ENCODE measurements around the gene CTAGE6. TPM values are rescaled to one million over a fixed set of nuclear protein-coding genes. Genes with fewer than 3 reads are reported as not detected.
"Not testable (repeated sequence)": the region's sequence is repeated elsewhere in the genome, so short reads cannot be mapped to it uniquely, and the experiment has no call there.

The CTAGE6 gene
- total RNA-seq, 8 experiments from 2014 or later, result 0.08 to 0.66 (median 0.29) TPM; not detected in 1

DNA sequence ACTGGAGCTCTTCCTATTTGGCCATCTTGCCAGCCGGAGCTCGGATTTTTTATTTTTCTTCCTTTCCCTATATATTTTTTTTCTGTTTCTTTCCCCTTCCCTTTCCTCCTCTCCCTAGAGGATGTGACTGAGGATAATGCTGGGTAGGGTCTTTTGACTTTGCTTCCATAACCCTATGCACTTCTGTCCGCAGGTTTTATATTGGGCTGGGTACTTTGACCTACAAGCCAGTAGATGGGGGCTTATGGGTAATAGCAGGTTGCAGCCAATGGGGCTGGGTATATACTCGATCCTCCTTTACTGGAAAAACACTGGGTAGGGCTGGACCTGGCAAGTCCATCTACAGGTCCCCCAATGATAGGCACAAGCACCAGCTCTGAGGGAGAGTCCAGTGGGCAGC lies 12.2 kb downstream of the CTAGE6 start:
- H3K4me1 ChIP-seq (replicated peaks in 1 of 2); H3K4me3 ChIP-seq; ATAC-seq (replicated peaks in 6 of 8); H3K27ac ChIP-seq; in situ Hi-C loops (cut with MboI; ENCODE audit: low pct_unique_long_range_greater_than_20kb in 2 of 9, low sequenced_read_pairs in 9 of 9, unreplicated experiment in 9 of 9): not testable (repeated sequence)
- no CpG with 5 or more reads among the region's 4 CpGs for WGBS, 10 experiments

DNA sequence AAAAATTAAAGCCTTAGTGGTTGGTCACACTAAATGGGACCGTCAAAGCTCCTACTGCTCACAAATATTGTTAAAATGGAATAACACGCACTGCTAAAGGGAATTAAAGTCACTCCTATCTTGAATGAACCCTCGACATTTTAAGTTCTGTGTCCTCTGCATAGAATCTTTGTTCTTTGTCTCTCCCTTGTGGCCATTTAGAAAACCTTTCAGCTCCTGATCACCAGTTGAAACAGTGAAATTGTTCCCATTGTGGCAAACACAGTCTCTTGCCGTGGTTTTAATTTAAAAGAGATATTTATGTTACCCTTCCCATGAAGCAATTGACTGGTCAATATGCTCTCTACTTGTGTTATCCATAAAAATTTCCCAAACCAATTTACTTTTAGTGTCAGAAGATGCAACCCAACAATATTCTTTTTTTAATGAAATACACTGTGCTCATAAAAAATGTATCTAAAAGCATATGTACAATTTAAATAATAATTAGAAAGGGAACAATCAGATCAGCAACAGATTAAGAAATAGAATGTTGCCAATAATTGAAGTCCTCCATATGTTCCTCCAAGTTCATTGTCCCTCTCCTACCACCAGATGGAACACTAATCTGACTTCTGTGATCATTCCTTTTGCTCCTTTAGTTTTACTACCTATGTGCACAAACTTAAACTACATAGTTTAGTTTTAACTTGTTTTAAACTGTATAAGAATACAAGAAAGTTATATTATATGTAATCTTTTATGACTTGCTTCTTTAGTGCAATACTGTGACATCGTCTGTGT lies 20.3 kb downstream of the CTAGE6 start:
- in situ Hi-C loops (cut with MboI; ENCODE audit: low pct_unique_long_range_greater_than_20kb in 2 of 9, low sequenced_read_pairs in 9 of 9, unreplicated experiment in 9 of 9); H3K4me3 ChIP-seq; H3K27ac ChIP-seq; H3K4me1 ChIP-seq (replicated peaks in 1 of 2): not testable (repeated sequence)
- ATAC-seq (replicated peaks in 6 of 8), result peak in 6 of 8 experiments; percentile 35 to 88 (median 67)
- 0 to 37% (median 18%) methylated on average over 2 to 4 of the region's 5 CpGs; no CpG with 5 or more reads in 1 of the 10 experiments for WGBS, 10 experiments

DNA sequence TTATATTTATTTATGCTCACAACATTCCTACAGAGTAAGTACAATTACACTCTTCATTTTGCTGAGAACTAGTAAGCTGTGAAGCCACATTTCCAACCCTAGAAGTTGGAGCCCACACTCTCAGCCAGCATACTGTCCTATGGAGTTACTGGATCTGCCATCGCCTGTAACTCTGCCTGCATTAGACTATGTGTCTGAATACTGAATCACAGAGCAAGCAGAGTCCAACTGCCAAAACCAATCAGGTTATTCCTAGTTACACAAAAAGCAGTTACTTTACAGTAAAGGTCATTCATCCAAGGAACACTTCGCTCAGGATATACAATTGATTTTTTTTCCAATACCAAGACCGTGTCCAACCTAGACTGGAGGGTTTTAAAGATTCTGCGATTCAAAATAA lies 21.5 kb downstream of the CTAGE6 start:
- no peaks in the 10 kb centered on the region for H3K4me1 ChIP-seq (replicated peaks in 1 of 2)
- WGBS, 10 experiments, result 56 to 100% (median 86%) methylated on average over 1 to 4 of the region's 4 CpGs; no CpG with 5 or more reads in 1 of the 10 experiments
- H3K4me3 ChIP-seq, result no peak overlapping the region
- no peak for ATAC-seq (replicated peaks in 6 of 8)
- in situ Hi-C loops (cut with MboI; ENCODE audit: low pct_unique_long_range_greater_than_20kb in 2 of 9, low sequenced_read_pairs in 9 of 9, unreplicated experiment in 9 of 9), result no loop called here
- H3K27ac ChIP-seq, result no peak overlapping the region

DNA sequence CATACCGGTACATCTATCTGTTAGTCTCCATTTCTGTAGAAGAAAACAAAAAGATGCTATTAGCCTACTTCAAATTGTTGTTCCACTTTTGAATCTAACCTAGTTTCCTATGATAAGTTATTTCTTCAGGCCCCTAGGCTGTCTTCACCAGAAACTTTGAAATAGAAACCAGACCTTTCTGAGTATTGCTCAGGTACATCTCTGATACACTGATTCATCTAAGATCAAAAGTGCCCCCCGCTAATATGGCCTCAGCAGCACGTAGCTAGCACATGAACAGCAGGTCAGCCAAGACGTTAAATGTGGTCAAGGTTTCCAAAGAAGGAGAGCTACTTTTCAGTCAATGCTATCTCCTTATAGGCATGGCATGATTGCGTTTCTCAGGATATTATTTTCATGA lies 23.6 kb downstream of the CTAGE6 start:
- ATAC-seq (replicated peaks in 6 of 8), result no peak
- H3K27ac ChIP-seq, result no peak overlapping the region
- no peaks in the 10 kb centered on the region for H3K4me1 ChIP-seq (replicated peaks in 1 of 2)
- in situ Hi-C loops (cut with MboI; ENCODE audit: low pct_unique_long_range_greater_than_20kb in 2 of 9, low sequenced_read_pairs in 9 of 9, unreplicated experiment in 9 of 9), result no loop called here
- WGBS, 10 experiments, result 25 to 94% (median 79%) methylated on average over 2 to 5 of the region's 5 CpGs; no CpG with 5 or more reads in 1 of the 10 experiments
- H3K4me3 ChIP-seq, result no peak overlapping the region

DNA sequence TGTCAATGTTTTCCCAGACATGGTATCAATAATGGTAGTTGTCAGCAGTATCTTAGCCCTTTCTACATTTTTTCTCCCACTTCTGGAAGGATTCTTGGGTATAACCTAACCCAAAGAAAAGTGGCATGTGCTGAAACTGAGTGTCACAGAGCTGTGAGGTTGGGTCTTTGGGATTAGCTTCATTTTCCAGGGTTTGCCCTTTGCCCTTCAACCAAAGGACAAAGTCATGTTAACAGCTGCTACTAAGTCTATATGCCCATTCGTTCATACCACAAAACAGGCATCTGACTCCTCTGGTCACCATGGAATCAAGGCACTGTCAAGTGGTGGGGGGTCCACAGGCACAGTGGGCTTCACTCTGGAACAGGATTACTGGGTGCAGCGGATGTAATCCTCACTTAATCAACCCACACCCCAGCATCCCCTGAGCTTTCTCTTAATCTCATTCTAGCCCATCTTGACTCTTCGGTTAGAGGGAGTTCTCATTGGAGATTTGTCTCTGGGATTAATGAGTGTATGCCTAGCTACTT lies 29.1 kb downstream of the CTAGE6 start:
- WGBS, 10 experiments, result 29 to 100% (median 86%) methylated on average over 1 to 3 of the region's 3 CpGs; no CpG with 5 or more reads in 4 of the 10 experiments
- ATAC-seq (replicated peaks in 6 of 8), result no peak
- in situ Hi-C loops (cut with MboI; ENCODE audit: low pct_unique_long_range_greater_than_20kb in 2 of 9, low sequenced_read_pairs in 9 of 9, unreplicated experiment in 9 of 9), result no loop called here
- H3K4me1 ChIP-seq (replicated peaks in 1 of 2), result no peaks in the 10 kb centered on the region
- no peak overlapping the region for H3K4me3 ChIP-seq
- no peak overlapping the region for H3K27ac ChIP-seq

DNA sequence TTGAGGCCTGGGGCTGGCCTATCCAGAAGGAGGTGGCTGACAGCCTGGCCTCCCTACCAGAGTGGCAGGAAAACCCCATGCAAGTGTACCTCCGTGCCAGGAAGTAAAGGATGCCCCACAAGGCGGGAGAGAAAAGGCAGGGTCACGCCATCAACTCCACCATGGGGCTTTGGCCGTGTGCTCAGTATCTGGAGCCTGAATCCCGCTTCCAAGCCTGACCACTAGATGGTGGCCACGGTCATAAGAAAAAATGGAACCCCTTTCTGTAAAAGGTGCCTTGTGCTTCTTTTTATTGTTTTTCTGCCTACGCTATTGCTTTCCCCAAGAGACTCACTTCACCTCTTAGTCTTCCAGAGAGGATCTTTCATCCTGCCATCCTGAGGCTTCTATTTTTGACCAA lies 29.9 kb downstream of the CTAGE6 start:
- H3K27ac ChIP-seq; H3K4me3 ChIP-seq; H3K4me1 ChIP-seq (replicated peaks in 1 of 2); in situ Hi-C loops (cut with MboI; ENCODE audit: low pct_unique_long_range_greater_than_20kb in 2 of 9, low sequenced_read_pairs in 9 of 9, unreplicated experiment in 9 of 9): not testable (repeated sequence)
- peak in 7 of 8 experiments; percentile 14 to 65 (median 48) for ATAC-seq (replicated peaks in 6 of 8)
- WGBS, 10 experiments, result no CpG with 5 or more reads among the region's 7 CpGs

DNA sequence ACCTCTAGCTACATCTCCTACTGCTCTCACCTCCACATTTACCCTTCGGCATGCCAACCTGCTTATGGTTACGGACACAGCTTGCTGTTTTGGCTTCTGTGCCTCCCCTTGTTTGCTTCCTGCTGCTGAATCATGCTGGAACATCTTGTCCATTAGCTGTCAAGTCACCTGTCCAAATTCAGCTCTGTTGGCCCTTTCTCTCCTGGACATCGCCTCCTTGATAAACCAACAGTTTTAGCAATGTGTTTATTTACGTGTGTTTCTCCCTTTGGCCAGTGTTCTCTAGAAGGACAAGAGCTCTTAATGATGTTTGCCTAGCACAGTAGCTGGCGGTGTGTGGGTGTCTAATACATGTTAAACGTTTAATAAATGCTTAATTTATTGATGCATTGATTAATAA lies 31.4 kb downstream of the CTAGE6 start:
- WGBS, 10 experiments, result no CpG with 5 or more reads among the region's 6 CpGs

DNA sequence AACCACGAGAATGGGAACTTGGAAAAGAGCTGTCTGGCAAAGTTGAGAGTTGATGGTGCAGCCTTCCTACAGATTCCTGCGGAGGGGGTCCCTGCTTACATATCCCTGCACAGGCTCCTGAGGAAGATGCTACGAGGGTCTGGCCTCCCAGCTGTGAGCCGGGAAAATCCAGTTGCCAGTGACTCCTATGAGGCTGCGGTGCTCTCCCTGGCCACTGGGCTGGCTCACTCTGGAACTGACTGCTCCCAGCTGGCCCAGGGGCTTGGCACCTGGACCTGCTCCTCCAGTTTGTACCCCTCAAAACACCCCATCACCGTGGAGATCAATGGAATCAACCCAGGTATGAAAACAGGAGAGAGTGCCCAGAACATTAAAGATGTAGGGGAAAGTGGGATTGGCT lies 37.2 kb downstream of the CTAGE6 start:
- H3K27ac ChIP-seq; H3K4me1 ChIP-seq (replicated peaks in 1 of 2); ATAC-seq (replicated peaks in 6 of 8); in situ Hi-C loops (cut with MboI; ENCODE audit: low pct_unique_long_range_greater_than_20kb in 2 of 9, low sequenced_read_pairs in 9 of 9, unreplicated experiment in 9 of 9); H3K4me3 ChIP-seq: not testable (repeated sequence)
- WGBS, 10 experiments, result no CpG with 5 or more reads among the region's 6 CpGs

More for the DNA sequence above, 31.4 kb downstream of the CTAGE6 start:
- in situ Hi-C loops (cut with MboI; ENCODE audit: low pct_unique_long_range_greater_than_20kb in 2 of 9, low sequenced_read_pairs in 9 of 9, unreplicated experiment in 9 of 9); ATAC-seq (replicated peaks in 6 of 8); H3K4me1 ChIP-seq (replicated peaks in 1 of 2); H3K27ac ChIP-seq; H3K4me3 ChIP-seq: not testable (repeated sequence)

DNA sequence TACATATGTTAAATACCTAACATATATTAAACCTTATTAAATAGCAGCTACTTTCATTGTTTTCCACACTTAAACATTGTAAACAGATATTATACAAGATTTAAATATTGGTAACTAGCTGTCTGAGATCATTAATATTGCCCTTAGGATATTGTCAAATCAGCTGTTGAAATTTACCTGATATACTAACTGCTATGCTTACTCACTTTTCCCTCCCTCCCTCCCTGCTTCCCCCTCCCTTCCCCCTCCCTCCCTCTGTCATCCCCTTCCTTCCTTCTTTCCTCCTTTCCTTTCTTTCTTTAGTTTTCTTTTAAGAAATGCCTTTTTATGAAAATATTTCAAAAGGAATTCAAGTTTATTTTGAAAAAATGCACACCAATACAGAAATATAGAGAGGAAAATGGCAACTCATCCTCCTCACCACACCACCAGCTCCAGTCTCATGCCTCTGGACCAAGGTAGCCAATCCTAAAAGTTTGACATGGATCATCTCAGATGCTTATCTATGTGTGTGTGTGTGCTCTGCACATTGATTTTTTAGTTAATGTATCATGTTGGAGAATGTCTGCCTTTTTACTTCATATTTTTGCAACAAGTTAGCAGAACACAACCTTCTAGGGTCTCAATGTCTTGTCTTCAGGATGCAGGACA lies 41.8 kb downstream of the CTAGE6 start:
- H3K4me3 ChIP-seq; H3K27ac ChIP-seq; H3K4me1 ChIP-seq (replicated peaks in 1 of 2); in situ Hi-C loops (cut with MboI; ENCODE audit: low pct_unique_long_range_greater_than_20kb in 2 of 9, low sequenced_read_pairs in 9 of 9, unreplicated experiment in 9 of 9); ATAC-seq (replicated peaks in 6 of 8): not testable (repeated sequence)

DNA sequence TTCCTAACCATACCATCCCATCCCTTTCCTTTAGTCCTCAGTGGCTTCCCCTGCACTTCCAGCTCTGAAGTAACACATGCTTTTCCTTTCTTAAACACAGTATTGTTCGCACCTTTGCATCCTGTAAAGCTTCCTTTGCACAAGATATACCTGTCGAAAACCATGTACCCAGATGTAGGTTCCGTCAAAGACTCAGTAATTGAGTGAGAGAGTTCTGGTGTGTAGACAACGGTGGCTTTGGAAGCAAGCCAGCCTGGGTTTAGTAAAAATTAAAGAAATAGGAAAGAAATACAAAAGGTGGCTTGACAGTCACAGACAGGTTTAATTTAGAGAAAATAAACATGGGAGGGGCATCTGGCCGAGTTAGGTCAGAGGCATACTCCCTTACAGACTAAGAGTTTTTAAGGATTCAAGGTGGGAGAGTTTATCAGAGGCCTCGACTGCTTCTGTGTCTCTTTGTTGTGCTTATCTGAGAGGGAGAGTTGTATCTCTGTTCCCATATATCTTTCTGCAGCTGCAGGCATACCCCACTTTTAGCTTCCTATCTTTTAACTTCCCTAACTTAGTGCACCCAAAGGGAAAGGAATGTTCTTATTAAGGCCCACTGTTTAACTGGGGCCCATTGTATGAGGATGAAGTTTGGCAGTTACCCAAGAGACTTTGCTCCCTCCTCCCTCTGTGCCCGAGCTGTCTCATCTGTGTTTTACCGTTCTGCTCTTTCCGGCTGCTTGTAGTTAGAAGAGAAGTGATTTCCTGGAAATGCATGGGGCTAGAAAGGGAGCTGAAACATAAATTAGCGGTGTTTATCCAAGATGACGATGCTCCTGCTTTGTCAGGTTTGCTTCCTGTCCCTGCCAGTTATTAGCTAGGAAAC lies 42.7 kb downstream of the CTAGE6 start:
- WGBS, 10 experiments, result no CpG with 5 or more reads among the region's 11 CpGs

DNA sequence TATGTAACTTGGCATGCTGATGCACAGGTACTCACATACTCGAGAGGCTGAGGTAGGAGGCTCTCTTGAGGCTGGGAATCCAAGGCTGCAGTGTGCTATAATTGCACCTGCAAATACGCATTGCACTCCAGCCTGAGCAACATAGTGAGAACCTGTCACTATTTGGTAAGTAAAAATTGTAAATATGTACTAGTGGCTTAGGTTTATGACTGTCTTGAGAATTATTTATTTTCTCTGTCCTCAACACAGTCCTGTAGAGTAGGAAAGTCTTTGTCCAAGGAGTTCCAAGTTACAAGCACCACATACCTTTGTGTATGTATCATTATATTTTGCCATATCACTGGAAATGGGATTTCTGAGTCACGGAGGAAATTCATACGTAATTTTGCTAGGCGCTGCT lies 45.1 kb downstream of the CTAGE6 start:
- in situ Hi-C loops (cut with MboI; ENCODE audit: low pct_unique_long_range_greater_than_20kb in 2 of 9, low sequenced_read_pairs in 9 of 9, unreplicated experiment in 9 of 9); ATAC-seq (replicated peaks in 6 of 8); H3K4me1 ChIP-seq (replicated peaks in 1 of 2); H3K4me3 ChIP-seq; H3K27ac ChIP-seq: not testable (repeated sequence)
- WGBS, 10 experiments, result no CpG with 5 or more reads among the region's 5 CpGs

More for the DNA sequence above, 42.7 kb downstream of the CTAGE6 start:
- H3K4me3 ChIP-seq; in situ Hi-C loops (cut with MboI; ENCODE audit: low pct_unique_long_range_greater_than_20kb in 2 of 9, low sequenced_read_pairs in 9 of 9, unreplicated experiment in 9 of 9); H3K27ac ChIP-seq; H3K4me1 ChIP-seq (replicated peaks in 1 of 2): not testable (repeated sequence)
- peak in 3 of 8 experiments; percentile 31 to 58 (median 35) for ATAC-seq (replicated peaks in 6 of 8)

DNA sequence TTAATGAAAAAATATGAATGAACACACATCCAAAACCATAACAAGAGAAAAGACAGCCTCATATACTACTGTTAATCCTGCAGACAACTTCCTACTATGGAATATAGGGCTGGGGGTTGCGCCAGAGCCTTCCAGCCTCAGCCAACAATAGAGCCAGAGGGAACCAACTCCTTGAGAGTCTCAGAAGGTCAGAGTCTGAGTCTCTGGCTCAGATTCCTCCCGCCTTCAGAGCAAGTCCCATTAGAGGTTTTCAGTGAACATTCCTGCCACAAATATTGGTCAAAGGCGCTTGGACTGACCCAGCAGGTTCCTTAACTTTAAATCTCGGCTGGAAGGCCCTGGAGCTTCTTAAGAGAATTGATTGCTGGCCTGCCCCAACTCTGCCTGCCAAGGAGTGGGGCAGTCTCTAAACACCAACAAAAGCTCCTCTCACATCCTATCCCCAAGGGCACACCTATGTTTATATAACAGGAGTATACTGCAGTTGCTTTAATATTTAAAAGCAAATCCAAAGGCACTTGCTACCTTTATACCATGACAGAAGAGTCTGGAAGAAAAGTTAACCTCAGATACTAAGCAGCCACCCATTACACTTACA lies 45.7 kb downstream of the CTAGE6 start:
- H3K4me1 ChIP-seq (replicated peaks in 1 of 2); in situ Hi-C loops (cut with MboI; ENCODE audit: low pct_unique_long_range_greater_than_20kb in 2 of 9, low sequenced_read_pairs in 9 of 9, unreplicated experiment in 9 of 9); ATAC-seq (replicated peaks in 6 of 8); H3K4me3 ChIP-seq; H3K27ac ChIP-seq: not testable (repeated sequence)
- WGBS, 10 experiments, result no CpG with 5 or more reads among the region's 4 CpGs
